ENCODE results near the gene RFC1. TPM values are rescaled to one million over a fixed set of nuclear protein-coding genes. Genes with fewer than 3 reads are reported as not detected.

RFC1 gene
- total and polyA plus RNA-seq, 9 of the 15 experiments (the other 6 are each of a cell fraction or from before 2014, with no cell fraction given) = 16.8 to 85.6 (median 45.2) TPM

- TF ChIP-seq ZNF699 (CRISPR knock-in tag; IDR thresholded peaks at IDR 0.05; ENCODE audit: insufficient replicate concordance) (no peak), ZNF41 (CRISPR knock-in tag; conservative IDR thresholded peaks at IDR 0.05) (0 out of 2 replicates have a peak, but pooled peaks have one; percentile 38), BDP1 (IDR thresholded peaks at IDR 0.05; ENCODE audit: insufficient read depth, insufficient read length) (no peak), U2AF2 (optimal IDR thresholded peaks at IDR 0.05; ENCODE audit: low read depth, low read length) (no peak), GMEB1 (CRISPR knock-in tag; IDR thresholded peaks at IDR 0.05) (no peak; the same call in 1 of the 2 replicates), KAT2B (IDR thresholded peaks at IDR 0.05; ENCODE audit: low read depth, low read length) (no peak), NR2F6 (CRISPR knock-in tag; IDR thresholded peaks at IDR 0.05) (no peak), CBX8 (IDR thresholded peaks at IDR 0.05; ENCODE audit: borderline replicate concordance, extremely low read depth, low read depth, low read length, poor library complexity, severe bottlenecking) (no peak), PREB (CRISPR knock-in tag; IDR thresholded peaks at IDR 0.05) (peak; percentile 85; the same call in 1 of the 2 replicates), TSHZ1 (CRISPR knock-in tag; IDR thresholded peaks at IDR 0.05) (no peak), RHOXF2B (CRISPR knock-in tag; conservative IDR thresholded peaks at IDR 0.05) (no peak), MYNN (IDR thresholded peaks at IDR 0.05) (peak; percentile 35; the same call in 1 of the 2 replicates), MYNN (CRISPR knock-in tag; IDR thresholded peaks at IDR 0.05) (no peak), CREB3 (tag; conservative IDR thresholded peaks at IDR 0.05; ENCODE audit: low read depth) (peak; percentile 73; the same call in 1 of the 2 replicates), BCLAF1 (IDR thresholded peaks at IDR 0.05; ENCODE audit: borderline replicate concordance in 1 of 2, control insufficient read depth in 1 of 2, low read depth in 2 of 2, low read length in 1 of 2) (no peak)
Measured at GRCh38 chr4:39365830-39366771, at the start of gene RFC1 (continued).
